ENCODE data around the gene CCNL1. TPM values are rescaled to one million over a fixed set of nuclear protein-coding genes. Genes with fewer than 3 reads are reported as not detected.

Gene CCNL1
- polyA plus RNA-seq, 1 experiment: 145 TPM

- POLR2A ChIA-PET: no interaction called here
- Histone ChIP-seq H3K27me3 (ENCODE audit: control insufficient read depth, insufficient read depth, low read length) (no peaks in the 10 kb centered on the region), H3K9me3 (ENCODE audit: control insufficient read depth, insufficient read depth, low read length) (peaks cover 4% of the 10 kb centered on the region; the same call in 1 of the 2 replicates), H3K4me3 (ENCODE audit: low read depth, low read length) (no peak overlapping the region), H3K27ac (ENCODE audit: low read depth, low read length) (no peak overlapping the region)
- CTCF ChIA-PET: interaction anchor here (0.5 to 2.4 kb wide), 4 partner anchors 17 to 38 kb away, joined by 3 to 10 read pairs (median 7); no protein-coding TSS in a partner anchor
- TF ChIP-seq CTCF (IDR thresholded peaks at IDR 0.05; ENCODE audit: low read depth, low read length): no peak
- no peak for DNase-seq (ENCODE audit: low read depth, low spot score)
These were observed 39.7 kb downstream of the CCNL1 start for GRCh38 chr3:157120071-157120892.

- DNase-seq (ENCODE audit: low read depth, low spot score): no peak
- Histone ChIP-seq H3K4me3 (ENCODE audit: low read depth, low read length) (no peak overlapping the region), H3K9me3 (ENCODE audit: control insufficient read depth, insufficient read depth, low read length) (peaks cover 4% of the 10 kb centered on the region; the same call in 1 of the 2 replicates), H3K27me3 (ENCODE audit: control insufficient read depth, insufficient read depth, low read length) (no peaks in the 10 kb centered on the region), H3K27ac (ENCODE audit: low read depth, low read length) (no peak overlapping the region)
- POLR2A ChIA-PET: no interaction called here
- CTCF ChIA-PET: interaction anchor here (1.0 to 4.3 kb wide), 2 partner anchors 12 to 18 kb away, joined by 3 to 19 read pairs; no protein-coding TSS in a partner anchor
- TF ChIP-seq CTCF (IDR thresholded peaks at IDR 0.05; ENCODE audit: low read depth, low read length): no peak
These were observed 40.5 kb downstream of the CCNL1 start for GRCh38 chr3:157119369-157119951.

DNA sequence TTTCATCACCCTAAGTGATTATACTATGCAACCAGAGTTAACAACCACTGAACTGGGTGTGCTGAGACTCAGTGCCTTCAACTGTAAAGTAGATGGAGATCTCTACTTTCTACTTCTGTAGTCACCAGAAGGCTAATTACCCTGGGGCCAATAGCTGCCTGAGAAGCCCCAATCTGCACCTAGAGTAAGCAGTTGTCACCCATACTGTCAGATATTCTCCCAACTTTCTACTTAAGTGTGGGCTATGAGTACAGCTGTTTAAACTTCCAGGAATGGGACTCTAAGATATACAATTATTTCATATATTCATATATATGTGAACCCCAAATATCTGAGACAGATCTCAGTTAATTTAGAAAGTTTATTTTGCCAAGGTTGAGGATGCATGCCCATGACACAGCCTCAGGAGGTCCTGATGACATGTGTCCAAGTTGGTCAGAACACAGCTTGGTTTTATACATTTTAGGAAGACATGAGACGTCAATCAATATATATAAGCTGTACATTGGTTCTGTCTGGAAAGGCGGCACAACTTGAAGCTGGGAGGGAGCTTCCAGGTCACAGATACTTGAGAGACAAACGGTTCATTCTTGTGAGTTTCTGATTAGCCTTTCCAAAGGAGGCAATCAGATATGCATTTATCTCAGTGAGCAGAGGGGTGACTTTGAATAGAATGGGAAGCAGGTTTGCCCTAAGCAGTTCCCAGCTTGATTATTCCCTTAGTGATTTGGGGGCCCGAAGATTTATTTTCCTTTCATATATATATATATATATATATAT, 41.9 kb downstream of the CCNL1 start:
- Histone ChIP-seq H3K4me3 (ENCODE audit: low read depth, low read length) (no peak overlapping the region), H3K9me3 (ENCODE audit: control insufficient read depth, insufficient read depth, low read length) (peaks cover 4% of the 10 kb centered on the region; the same call in 1 of the 2 replicates), H3K27me3 (ENCODE audit: control insufficient read depth, insufficient read depth, low read length) (no peaks in the 10 kb centered on the region), H3K27ac (ENCODE audit: low read depth, low read length) (no peak overlapping the region)
- TF ChIP-seq CTCF (IDR thresholded peaks at IDR 0.05; ENCODE audit: low read depth, low read length): no peak
- no peak for DNase-seq (ENCODE audit: low read depth, low spot score)
- ChIA-PET POLR2A (interaction anchor here (1.2 kb wide), 1 partner anchor 30 kb away, joined by 3 read pairs; no protein-coding TSS in a partner anchor), CTCF (interaction anchor here (0.9 to 4.3 kb wide), 3 partner anchors 13 to 608 kb away, joined by 3 to 19 read pairs (median 3); no protein-coding TSS in a partner anchor)

- DNase-seq (ENCODE audit: low read depth, low spot score): no peak
- no peak for TF ChIP-seq CTCF (IDR thresholded peaks at IDR 0.05; ENCODE audit: low read depth, low read length)
- Histone ChIP-seq H3K27me3 (ENCODE audit: control insufficient read depth, insufficient read depth, low read length) (no peaks in the 10 kb centered on the region), H3K4me3 (ENCODE audit: low read depth, low read length) (no peak overlapping the region), H3K27ac (ENCODE audit: low read depth, low read length) (no peak overlapping the region), H3K9me3 (ENCODE audit: control insufficient read depth, insufficient read depth, low read length) (peaks cover 4% of the 10 kb centered on the region; the same call in 1 of the 2 replicates)
- POLR2A ChIA-PET: interaction anchor here (3.5 kb wide), 1 partner anchor 28 kb away, joined by 13 read pairs; no protein-coding TSS in a partner anchor
- CTCF ChIA-PET: interaction anchor here (0.9 to 4.3 kb wide), 2 partner anchors 14 to 20 kb away, joined by 4 to 19 read pairs; no protein-coding TSS in a partner anchor
These were observed 42.7 kb downstream of the CCNL1 start for GRCh38 chr3:157117206-157117605.
